ENCODE measurements around the gene LILRB5. TPM values are rescaled to one million over a fixed set of nuclear protein-coding genes. Genes with fewer than 3 reads are reported as not detected.

The LILRB5 gene
- not detected in 2 replicates for total RNA-seq

GRCh38 chr19:54257116-54257480 is at the start of gene LILRB5:
TSS of gene LILRB5 (minus strand) at chr19:54257273. CDS start at chr19:54257193, 80 bp downstream.

DNA sequence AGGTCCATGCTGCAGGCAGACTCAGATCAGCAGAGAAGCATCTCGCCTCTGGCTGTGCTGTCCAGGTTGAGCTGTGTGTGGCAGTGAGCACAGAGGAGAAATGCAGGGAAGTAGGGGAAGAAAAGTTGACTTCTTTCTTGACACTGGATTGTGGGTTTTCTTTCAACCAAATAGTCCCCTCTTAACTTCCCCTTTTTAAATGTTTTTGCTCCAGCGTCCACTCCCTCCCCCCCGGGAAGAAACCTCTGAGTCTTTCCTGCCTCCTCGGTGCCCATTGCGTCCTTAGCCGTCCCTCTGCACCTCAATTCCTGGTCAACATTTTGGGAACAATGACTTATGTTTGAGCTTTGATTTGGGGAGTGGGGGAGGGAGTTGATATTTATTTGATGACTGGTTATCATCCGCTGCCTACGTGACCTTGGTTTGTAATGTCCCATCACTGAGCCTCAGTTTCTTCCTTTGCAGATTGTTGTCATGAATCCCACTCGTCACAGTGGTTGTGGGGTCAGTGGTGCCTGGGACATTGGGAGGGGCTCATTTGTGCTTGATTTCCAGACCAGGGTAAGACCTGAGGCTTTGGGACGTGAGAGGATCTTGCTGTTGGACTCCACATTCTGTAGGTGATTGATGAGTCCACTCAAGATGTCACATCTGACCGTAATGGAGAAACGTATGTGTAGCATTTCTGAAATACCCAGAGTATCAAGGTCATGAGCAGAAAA is 24.1 kb upstream of the LILRB5 start, which contains the start of gene LILRB2:
LILRB2 (minus strand) TSS at position 104 of the 722 bp plus-strand sequence. CDS start 614 bp downstream, outside the sequence.

DNA sequence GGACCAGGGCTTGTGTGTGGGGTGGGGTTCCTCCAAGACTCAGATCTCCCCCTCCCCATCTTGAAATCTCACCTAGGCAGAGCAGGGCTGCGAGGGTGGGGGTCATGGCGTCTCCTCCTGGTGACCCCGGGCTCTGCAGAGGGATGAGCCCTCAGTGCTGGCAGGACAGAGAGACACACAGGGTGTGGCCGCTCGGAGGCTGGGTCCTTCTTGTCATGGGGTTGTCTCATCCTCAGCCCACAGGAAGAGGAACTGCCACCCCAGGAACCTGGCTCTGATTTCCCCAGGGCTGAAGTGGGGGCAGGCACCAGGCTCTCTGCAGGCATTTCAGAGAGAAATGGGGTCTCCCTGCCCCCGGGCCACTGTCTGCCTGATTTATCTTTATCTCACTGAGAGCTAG is 14.4 kb downstream of the LILRB5 start, which contains the start of gene LILRA6:
LILRA6 (minus strand) TSS at position 145 of the 400 bp plus-strand sequence.

DNA sequence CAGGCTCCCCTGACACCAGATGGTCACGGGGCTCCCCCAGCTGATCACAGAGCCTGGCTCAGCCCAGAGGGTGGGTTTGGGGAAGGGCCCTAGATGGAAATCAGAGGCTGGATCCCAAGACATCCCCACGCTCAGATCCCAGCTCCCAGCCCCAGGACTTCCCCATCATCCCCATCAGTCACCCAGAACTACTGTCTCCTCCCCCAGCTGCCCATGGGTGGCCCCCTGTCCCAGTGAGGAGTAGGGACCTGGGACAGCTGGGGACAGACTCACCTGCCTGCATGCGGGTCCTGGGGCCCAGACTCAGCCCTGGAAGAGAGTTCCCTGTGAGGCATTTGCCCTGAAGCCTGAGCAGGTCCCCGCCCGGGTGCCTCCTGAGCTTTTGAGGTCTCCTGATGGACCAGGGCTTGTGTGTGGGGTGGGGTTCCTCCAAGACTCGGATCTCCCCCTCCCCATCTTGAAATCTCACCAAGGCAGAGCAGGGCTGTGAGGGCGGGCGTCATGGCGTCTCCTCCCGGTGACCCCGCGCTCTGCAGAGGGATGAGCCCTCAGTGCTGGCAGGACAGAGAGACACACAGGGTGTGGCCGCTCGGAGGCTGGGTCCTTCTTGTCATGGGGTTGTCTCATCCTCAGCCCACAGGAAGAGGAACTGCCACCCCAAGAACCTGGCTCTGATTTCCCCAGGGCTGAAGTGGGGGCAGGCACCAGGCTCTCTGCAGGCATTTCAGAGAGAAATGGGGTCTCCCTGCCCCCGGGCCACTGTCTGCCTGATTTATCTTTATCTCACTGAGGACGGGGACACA is 34.4 kb downstream of the LILRB5 start, which contains the start of gene LILRB3:
LILRB3 (minus strand) TSS at position 534 of the 803 bp plus-strand sequence; CDS start at position 503, 31 bp downstream.

Other genes starting within 250 kb of the LILRB5 start
- not detected in 2 replicates for gene VSTM1, start 193.4 kb downstream of the LILRB5 start, total RNA-seq
- gene TARM1, start 175.9 kb downstream of the LILRB5 start, total RNA-seq: not detected in 2 replicates
- 0.63 and 0.65 TPM in 2 replicates for gene OSCAR, start 156.5 kb downstream of the LILRB5 start, total RNA-seq
- 18.5 and 20.6 TPM in 2 replicates for gene NDUFA3, start 154.4 kb downstream of the LILRB5 start, total RNA-seq
- 10.7 and 12.5 TPM in 2 replicates for gene TFPT, start 141.6 kb downstream of the LILRB5 start, total RNA-seq
- gene PRPF31, start 141.5 kb downstream of the LILRB5 start, total RNA-seq: 54.5 and 55.6 TPM in 2 replicates
- 11.3 and 14.1 TPM in 2 replicates for gene CNOT3, start 119.5 kb downstream of the LILRB5 start, total RNA-seq
- 3.1 and 3.5 TPM in 2 replicates for gene LENG1, start 97.6 kb downstream of the LILRB5 start, total RNA-seq
- gene TMC4, start 84.1 kb downstream of the LILRB5 start, total RNA-seq: 0.20 TPM in 1 of 2 replicates, not detected in the other
- gene MBOAT7, start 67.7 kb downstream of the LILRB5 start, total RNA-seq: 71.1 and 93.0 TPM in 2 replicates
- 55.4 and 69.3 TPM in 2 replicates for gene TSEN34, start 66.0 kb downstream of the LILRB5 start, total RNA-seq
- 1,505 and 1,870 TPM in 2 replicates for gene RPS9, start 56.4 kb downstream of the LILRB5 start, total RNA-seq
- gene LILRB3, start 34.3 kb downstream of the LILRB5 start, total RNA-seq: not detected in 2 replicates
- gene LILRA6, start 14.5 kb downstream of the LILRB5 start, total RNA-seq: not detected in 2 replicates
- gene LILRB2, start 23.8 kb upstream of the LILRB5 start, total RNA-seq: not detected in 2 replicates
- gene LILRA5, start 55.9 kb upstream of the LILRB5 start, total RNA-seq: not detected in 2 replicates
- not detected in 2 replicates for gene LILRA4, start 81.9 kb upstream of the LILRB5 start, total RNA-seq
- not detected in 2 replicates for gene LAIR1, start 107.7 kb upstream of the LILRB5 start, total RNA-seq
- not detected in 2 replicates for gene TTYH1, start 158.2 kb upstream of the LILRB5 start, total RNA-seq
- gene LENG8, start 191.9 kb upstream of the LILRB5 start, total RNA-seq: 58.7 and 90.9 TPM in 2 replicates
- 10.4 and 12.7 TPM in 2 replicates for gene LENG9, start 206.5 kb upstream of the LILRB5 start, total RNA-seq
- gene CDC42EP5, start 216.0 kb upstream of the LILRB5 start, total RNA-seq: 17.4 and 21.0 TPM in 2 replicates
- gene LAIR2, start 245.6 kb upstream of the LILRB5 start, total RNA-seq: not detected in 2 replicates